Tibial artery (tissue), 4 donors: ENCODE measurements around the gene HTR1A.

Experiments
- DNase-seq, 2 donors: peaks; one replicate each; pipeline ENCODE4 v3.0.0-alpha.2; 2019
- H3K27ac ChIP-seq, 2 donors: fragments of 200-600 bp; sonication (generic) in 1 of 2; 1 replicate in 1 of 2; 2 replicates in 1 of 2; pipeline ENCODE4 v1.5.1; 2018 to 2019; ENCODE audit warnings: mild to moderate bottlenecking in 1 of 2
- H3K27me3 ChIP-seq, 2 donors: fragments of 200-600 bp; sonication (generic) in 1 of 2; one replicate each; pipeline versions ENCODE4 v1.5.1 to v1.6.0; 2016 to 2019
- H3K36me3 ChIP-seq, 3 donors: fragments of 200-600 bp; sonication (generic) in 2 of 3; one replicate each; pipeline ENCODE4 v1.5.1; 2016 to 2019; ENCODE audit warnings: mild to moderate bottlenecking in 2 of 3
- H3K4me1 ChIP-seq, 4 donors: fragments of 200-600 bp; sonication (generic) in 2 of 4; 1 replicate in 3 of 4; 2 replicates in 1 of 4; pipeline ENCODE4 v1.5.1; 2016 to 2019
- H3K4me3 ChIP-seq, 2 donors: fragments of 200-600 bp; sonication (generic) in 1 of 2; 1 replicate in 1 of 2; 2 replicates in 1 of 2; pipeline ENCODE4 v1.5.1; 2018 to 2019; ENCODE audit warnings: mild to moderate bottlenecking in 2 of 2
- H3K9me3 ChIP-seq, 3 donors: fragments of 200-600 bp; sonication (generic) in 1 of 3; one replicate each; pipeline ENCODE4 v1.5.1; 2016 to 2019
- CTCF ChIP-seq, 2 experiments: fragments of 200-600 bp in 1 of 2; fragments of 450-650 bp in 1 of 2; IDR thresholded peaks; one replicate each; pipeline ENCODE4 v1.5.1; 2017 to 2019; ENCODE audit warnings: antibody characterized with exemption in 2 of 2, mild to moderate bottlenecking in 1 of 2, moderate library complexity in 1 of 2
- intact Hi-C: fragments of 100-400 bp; cut with DNase I; formaldehyde crosslinking; loops from one replicate; pipeline ENCODE4 v1.15.0; 2023; ENCODE audit warnings: low total_unique reads

HTR1A gene

GRCh38 chr5:63958654-63959053, 3.6 kb downstream of the HTR1A start:
- intact Hi-C loops: no loop called here
- H3K27me3 ChIP-seq: peaks cover 0 to 45% of the 10 kb centered on the region in 2 donors

GRCh38 chr5:63957617-63958016, 4.6 kb downstream of the HTR1A start:
- Histone ChIP-seq H3K27me3 (peaks cover 0 to 40% of the 10 kb centered on the region in 2 donors), H3K4me3 (no peak overlapping the region), H3K4me1 (no peaks in the 10 kb centered on the region), H3K36me3 (no peaks in the 10 kb centered on the region), H3K27ac (no peak overlapping the region), H3K9me3 (peaks cover 0 to 6% (median 0%) of the 10 kb centered on the region in 3 donors)
- intact Hi-C loops: no loop called here
- DNase-seq: no peak
- no peak for TF ChIP-seq CTCF (IDR thresholded peaks at IDR 0.05)

More at GRCh38 chr5:63958654-63959053, 3.6 kb downstream of the HTR1A start:
- H3K36me3 ChIP-seq: no peaks in the 10 kb centered on the region
- no peak overlapping the region for H3K4me3 ChIP-seq
- DNase-seq: no peak
- TF ChIP-seq CTCF (IDR thresholded peaks at IDR 0.05): no peak
- H3K9me3 ChIP-seq: peaks cover 0 to 6% (median 0%) of the 10 kb centered on the region in 3 donors
- no peaks in the 10 kb centered on the region for H3K4me1 ChIP-seq
- no peak overlapping the region for H3K27ac ChIP-seq

GRCh38 chr5:63953217-63953616, 9.0 kb downstream of the HTR1A start:
- Histone ChIP-seq H3K27ac (no peak overlapping the region), H3K9me3 (no peaks in the 10 kb centered on the region), H3K4me1 (no peaks in the 10 kb centered on the region), H3K27me3 (no peaks in the 10 kb centered on the region), H3K4me3 (no peak overlapping the region), H3K36me3 (no peaks in the 10 kb centered on the region)
- intact Hi-C loops: no loop called here
- DNase-seq: no peak
- TF ChIP-seq CTCF (IDR thresholded peaks at IDR 0.05): no peak

GRCh38 chr5:63935103-63935502, 27.1 kb downstream of the HTR1A start:
- intact Hi-C loops: no loop called here
- Histone ChIP-seq H3K4me1 (no peaks in the 10 kb centered on the region), H3K36me3 (no peaks in the 10 kb centered on the region), H3K9me3 (peaks cover 0 to 6% (median 0%) of the 10 kb centered on the region in 3 donors), H3K27ac (no peak overlapping the region), H3K27me3 (no peaks in the 10 kb centered on the region), H3K4me3 (no peak overlapping the region)
- TF ChIP-seq CTCF (IDR thresholded peaks at IDR 0.05): no peak
- no peak for DNase-seq

GRCh38 chr5:63931836-63932235, 30.4 kb downstream of the HTR1A start:
- H3K36me3 ChIP-seq: no peaks in the 10 kb centered on the region
- H3K27me3 ChIP-seq: no peaks in the 10 kb centered on the region
- no peak for TF ChIP-seq CTCF (IDR thresholded peaks at IDR 0.05)
- H3K27ac ChIP-seq: no peak overlapping the region
- no peak for DNase-seq
- H3K4me3 ChIP-seq: no peak overlapping the region
- H3K9me3 ChIP-seq: no peaks in the 10 kb centered on the region
- no peaks in the 10 kb centered on the region for H3K4me1 ChIP-seq
- intact Hi-C loops: no loop called here

GRCh38 chr5:63928451-63928850, 33.8 kb downstream of the HTR1A start:
- intact Hi-C loops: no loop called here
- Histone ChIP-seq H3K27me3 (no peaks in the 10 kb centered on the region), H3K27ac (no peak overlapping the region), H3K36me3 (no peaks in the 10 kb centered on the region), H3K4me1 (no peaks in the 10 kb centered on the region), H3K4me3 (no peak overlapping the region), H3K9me3 (no peaks in the 10 kb centered on the region)
- DNase-seq: no peak
- no peak for TF ChIP-seq CTCF (IDR thresholded peaks at IDR 0.05)
